ENCODE measurements around the gene HOXA5.

DNA sequence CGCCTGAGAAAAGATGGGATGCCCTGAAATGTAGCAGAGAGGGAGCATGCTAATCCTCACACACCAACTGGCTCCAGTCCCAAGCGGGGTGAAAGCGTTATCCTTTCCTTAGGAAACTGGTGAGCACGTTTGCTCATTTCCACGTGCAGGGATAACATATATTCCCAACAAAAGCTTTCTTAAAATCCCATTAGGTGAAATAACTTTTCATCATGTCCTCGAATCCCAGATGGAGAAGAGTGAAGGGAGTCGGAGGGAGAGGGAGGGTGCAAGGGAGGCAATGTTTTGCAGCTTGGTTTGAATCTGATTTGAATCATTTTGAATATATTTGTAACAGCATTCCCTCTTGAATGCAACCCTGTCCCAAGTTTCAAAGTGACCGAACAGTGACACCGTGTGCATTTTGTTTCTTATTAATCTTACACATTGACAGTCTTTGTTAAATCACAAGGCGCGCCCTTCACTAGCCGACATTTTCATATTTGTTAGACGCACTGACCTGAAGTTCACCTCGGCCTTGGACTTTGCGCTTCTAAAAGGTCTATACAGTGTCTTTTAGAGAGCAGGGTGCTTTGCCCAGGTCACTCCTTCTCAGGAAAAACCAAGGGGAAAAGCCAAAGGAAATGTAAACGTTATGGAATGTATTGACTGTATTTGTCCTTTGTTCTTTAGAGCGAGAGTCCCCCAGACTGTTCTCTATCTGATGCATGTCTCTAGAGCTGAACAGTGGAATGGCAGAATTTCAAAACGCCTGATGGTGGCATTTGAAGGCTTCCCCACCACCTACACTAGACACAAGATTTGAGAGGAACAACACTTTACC is 9.9 kb downstream of the HOXA5 start:
- TF ChIP-seq CTCF (conservative IDR thresholded peaks at IDR 0.05; ENCODE audit: low read depth, low read length) (no peak), EZH2 (IDR thresholded peaks at IDR 0.05; ENCODE audit: low read length, unreplicated experiment) (no peak)

Data from PC-3 (cell line).